ENCODE measurements around the gene AOC1. TPM values are rescaled to one million over a fixed set of nuclear protein-coding genes. Genes with fewer than 3 reads are reported as not detected.
A peak's percentile ranks its signal among the peaks of the same experiment; 100 is the strongest.

Gene AOC1
- total and polyA plus RNA-seq, 12 donors: 0.04 to 1.2 (median 0.32) TPM; not detected in 3

DNA sequence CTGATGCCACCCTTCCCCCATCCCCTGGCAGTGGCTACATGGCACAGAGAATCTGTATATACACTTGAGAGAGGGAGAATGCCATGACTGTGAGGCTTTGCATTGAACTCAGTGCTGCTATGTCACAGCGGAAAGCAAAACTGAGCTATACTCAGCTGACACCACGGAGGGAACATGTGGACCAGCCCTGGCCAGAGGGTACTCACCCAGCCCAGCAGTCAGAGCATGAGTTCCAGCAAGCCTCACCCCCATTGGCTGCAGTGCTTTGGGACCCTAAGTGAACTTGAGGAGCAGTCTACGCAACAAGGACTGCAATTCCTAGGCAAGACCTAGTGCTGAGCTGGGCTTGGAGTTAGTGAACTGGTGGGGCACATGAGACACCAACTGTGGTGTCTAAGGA, 10.3 kb upstream of the AOC1 start:
- intact Hi-C loops (cut with DNase I): no loop called here
- WGBS, 2 donors: 89 to 93% methylated on average over 3 of the region's 3 CpGs

DNA sequence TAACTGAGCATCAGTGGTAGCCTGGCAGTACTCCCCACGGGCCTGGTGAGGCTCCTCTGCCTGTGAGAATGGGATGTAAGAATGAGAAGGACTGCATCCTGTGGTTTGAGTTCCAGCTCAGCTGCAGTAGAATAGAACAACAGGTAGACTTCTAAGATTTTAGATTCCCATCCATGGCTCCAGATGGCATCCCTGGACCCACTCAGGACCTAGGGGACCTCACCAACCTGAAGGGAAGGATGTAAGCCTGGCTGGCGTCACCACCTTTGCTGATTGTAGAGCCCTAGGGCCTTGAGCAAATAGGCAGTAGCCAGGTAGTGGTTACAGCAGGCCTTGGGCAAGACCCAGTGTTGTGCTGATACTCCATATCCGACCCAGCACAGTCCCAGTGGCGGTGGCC, 9.6 kb upstream of the AOC1 start:
- no peak for TF ChIP-seq CTCF (IDR thresholded peaks at IDR 0.05)
- Histone ChIP-seq H3K36me3 (no peaks in the 10 kb centered on the region), H3K9me3 (no peaks in the 10 kb centered on the region), H3K4me1 (peaks cover 0 to 18% (median 6%) of the 10 kb centered on the region in 9 donors), H3K27ac (no peak overlapping the region), H3K4me3 (no peak overlapping the region), H3K27me3 (no peaks in the 10 kb centered on the region)
- 67 to 84% methylated on average over 4 of the region's 4 CpGs for WGBS, 2 donors
- DNase-seq (no peak), ATAC-seq (no peak)
- intact Hi-C loops (cut with DNase I): no loop called here

More for the DNA sequence above, 10.3 kb upstream of the AOC1 start:
- ATAC-seq (no peak), DNase-seq (no peak)
- Histone ChIP-seq H3K27ac (no peak overlapping the region), H3K4me1 (peaks cover 0 to 18% (median 6%) of the 10 kb centered on the region in 9 donors), H3K4me3 (no peak overlapping the region), H3K27me3 (no peaks in the 10 kb centered on the region), H3K36me3 (no peaks in the 10 kb centered on the region), H3K9me3 (no peaks in the 10 kb centered on the region)
- TF ChIP-seq CTCF (IDR thresholded peaks at IDR 0.05): no peak

- Histone ChIP-seq H3K4me1 (peaks cover 0 to 18% (median 6%) of the 10 kb centered on the region in 9 donors), H3K27me3 (no peaks in the 10 kb centered on the region), H3K9me3 (no peaks in the 10 kb centered on the region), H3K36me3 (no peaks in the 10 kb centered on the region), H3K4me3 (no peak overlapping the region), H3K27ac (peak overlapping the region in 3 of 10 donors; percentile 7 to 62 (median 23))
- intact Hi-C loops (cut with DNase I): loop anchor here in 1 of 10 donors (5.0 kb wide), 1 partner anchor 48 kb away; no protein-coding TSS in a partner anchor
- DNase-seq (peak; percentile 60 to 61), ATAC-seq (peak; percentile 56 to 91 (median 86))
- TF ChIP-seq CTCF (IDR thresholded peaks at IDR 0.05): no peak
- 5 to 9% methylated on average over 4 of the region's 4 CpGs for WGBS, 2 donors
Observed at GRCh38 chr7:150845421-150845861, 6.9 kb upstream of the AOC1 start.

DNA sequence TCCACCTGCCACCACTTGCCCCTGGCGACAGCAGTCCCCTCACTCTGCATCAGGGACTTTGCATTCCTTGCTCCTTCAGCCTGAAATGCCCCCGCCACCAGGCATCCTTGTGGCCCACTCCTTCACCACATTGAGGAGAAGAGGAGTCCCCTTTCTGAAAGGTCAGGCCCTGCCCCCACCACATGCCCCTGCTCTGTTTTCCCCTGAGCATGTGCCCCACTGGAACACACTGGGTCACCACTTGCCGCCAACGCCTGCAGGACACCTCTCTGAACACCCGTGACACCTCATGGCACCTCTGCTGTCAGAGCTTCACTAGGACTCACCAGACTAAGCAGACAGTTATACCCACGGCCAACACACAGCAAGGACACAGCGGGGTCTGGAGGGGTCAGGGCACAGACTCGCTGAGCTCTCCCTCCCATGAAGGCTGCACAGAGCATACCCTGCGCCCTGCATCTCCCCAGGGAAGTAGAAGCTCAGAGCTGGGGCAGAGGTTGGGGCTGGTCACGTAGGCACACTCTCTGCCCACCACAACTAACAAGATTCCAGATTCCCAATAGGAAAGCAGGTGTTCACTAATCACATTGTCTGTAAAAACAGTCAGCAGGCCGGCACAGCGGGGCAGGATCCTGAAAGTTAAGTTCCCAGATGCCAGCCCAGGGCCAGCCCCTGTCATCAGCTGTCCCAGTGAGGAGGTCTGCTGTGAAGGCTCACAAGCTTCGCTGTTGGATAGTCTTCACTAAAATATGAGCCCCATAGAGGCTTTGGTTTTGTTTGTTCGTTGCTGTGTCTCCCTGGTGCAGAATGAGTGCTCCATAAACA, 5.8 kb upstream of the AOC1 start:
- WGBS, 2 donors: 92 to 94% methylated on average over 14 of the region's 14 CpGs
- Histone ChIP-seq H3K36me3 (no peaks in the 10 kb centered on the region), H3K4me1 (peaks cover 0 to 18% (median 6%) of the 10 kb centered on the region in 9 donors), H3K27ac (no peak overlapping the region), H3K9me3 (no peaks in the 10 kb centered on the region), H3K27me3 (peaks cover 0 to 5% (median 0%) of the 10 kb centered on the region in 7 donors), H3K4me3 (no peak overlapping the region)
- ATAC-seq (peak in 3 of 8 donors; percentile 20 to 58 (median 31)), DNase-seq (no peak)
- no peak for TF ChIP-seq CTCF (IDR thresholded peaks at IDR 0.05)
- intact Hi-C loops (cut with DNase I): loop anchor here in 1 of 10 donors (5.0 kb wide), 1 partner anchor 49 kb away; no protein-coding TSS in a partner anchor

All from heart right ventricle (tissue), 16 donors.